GM21737 (cell line): ENCODE measurements around the gene AQP1.

ENCODE experiments used
- ATAC-seq: cut with Tn5 transposase; IDR thresholded peaks from one replicate; pipeline ENCODE4 v1.9.1; 2021; ENCODE audit warnings: mild to moderate bottlenecking, moderate library complexity; ENCODE audit not compliant: unreplicated experiment

Gene AQP1

GRCh38 chr7:30905078-30906012, 6.3 kb upstream of the AQP1 start:
- ATAC-seq: no peak

GRCh38 chr7:30906014-30906413, 5.6 kb upstream of the AQP1 start:
- ATAC-seq: no peak

DNA sequence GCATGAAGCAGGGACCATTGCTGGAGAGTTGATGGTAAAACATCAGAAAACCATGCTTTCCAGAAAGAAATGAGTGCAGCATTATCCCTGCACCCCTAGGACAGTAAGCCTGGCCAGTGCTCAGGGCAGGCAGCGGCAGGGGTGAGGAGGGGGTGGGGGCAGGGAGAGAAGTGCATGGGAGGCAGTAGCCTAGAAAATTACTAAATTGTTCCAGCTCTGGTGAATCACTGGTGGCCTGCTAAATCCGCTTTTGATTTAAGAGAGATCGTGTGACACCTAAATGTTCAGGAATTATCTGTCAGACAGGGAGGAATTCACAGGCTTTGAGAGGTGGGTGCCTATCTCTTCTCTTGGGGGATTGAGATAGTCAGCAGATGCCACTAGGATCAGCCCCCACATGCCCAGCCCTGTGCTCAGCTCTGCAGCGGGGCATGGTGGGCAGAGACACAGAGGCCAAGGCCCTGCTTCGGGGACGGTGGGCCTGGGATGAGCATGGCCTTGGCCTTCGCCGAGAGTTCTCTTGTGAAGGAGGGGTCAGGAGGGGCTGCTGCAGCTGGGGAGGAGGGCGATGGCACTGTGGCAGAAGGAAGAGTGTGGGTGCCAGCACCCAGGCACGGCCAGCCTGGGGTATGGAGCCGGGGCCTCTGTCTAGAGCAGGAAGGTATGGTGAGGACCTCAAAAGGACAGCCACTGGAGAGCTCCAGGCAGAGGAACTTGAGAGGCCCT, 5.0 kb upstream of the AQP1 start:
- no peak for ATAC-seq

- ATAC-seq: no peak
These were observed 4.0 kb upstream of the AQP1 start for GRCh38 chr7:30907527-30908267.

DNA sequence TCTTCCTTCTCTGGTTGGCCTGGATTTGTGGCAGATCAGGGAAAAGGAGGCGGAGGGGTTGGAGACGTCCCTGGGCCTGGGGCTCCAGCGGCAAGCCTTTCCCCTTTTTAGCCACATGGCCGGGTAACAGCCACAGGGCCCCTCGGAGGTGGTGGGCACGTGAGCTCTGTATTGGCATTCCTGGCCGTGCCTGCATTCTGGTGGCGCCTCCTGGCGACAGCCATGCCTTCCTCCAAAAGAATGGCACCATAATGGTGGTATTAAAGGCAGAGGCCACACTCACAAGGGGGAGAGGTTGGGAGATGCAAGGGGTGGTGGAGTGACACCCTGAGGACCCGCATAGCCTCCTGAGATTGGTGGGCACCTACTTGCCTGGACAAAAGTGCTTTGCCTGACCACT, 3.0 kb upstream of the AQP1 start:
- no peak for ATAC-seq

DNA sequence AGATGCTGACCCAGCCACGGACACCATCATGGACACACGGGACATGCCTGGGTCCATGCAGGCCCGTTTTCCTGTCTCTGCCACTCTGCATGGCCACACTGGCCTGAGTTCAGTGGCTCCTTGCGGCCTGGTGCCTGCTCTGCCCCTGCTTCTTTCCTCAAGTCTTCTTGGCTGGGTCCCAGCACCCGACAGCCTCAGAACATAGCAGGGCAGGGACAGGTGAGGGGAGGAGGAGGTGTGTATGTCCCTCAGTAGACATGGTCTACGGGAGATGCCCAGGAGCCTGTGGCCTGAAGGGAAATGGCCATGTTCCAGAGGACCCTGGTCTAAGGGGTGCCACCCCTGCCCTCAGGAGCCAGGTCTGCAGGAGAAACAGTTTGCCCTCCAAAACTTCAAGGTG, 2.2 kb upstream of the AQP1 start:
- ATAC-seq: no peak

GRCh38 chr7:30910411-30911073, 1.1 kb upstream of the AQP1 start:
- ATAC-seq: no peak

GRCh38 chr7:30911133-30911532, 520 bp upstream of the AQP1 start:
- no peak for ATAC-seq

GRCh38 chr7:30912021-30912730, 523 bp downstream of the AQP1 start:
- no peak for ATAC-seq

DNA sequence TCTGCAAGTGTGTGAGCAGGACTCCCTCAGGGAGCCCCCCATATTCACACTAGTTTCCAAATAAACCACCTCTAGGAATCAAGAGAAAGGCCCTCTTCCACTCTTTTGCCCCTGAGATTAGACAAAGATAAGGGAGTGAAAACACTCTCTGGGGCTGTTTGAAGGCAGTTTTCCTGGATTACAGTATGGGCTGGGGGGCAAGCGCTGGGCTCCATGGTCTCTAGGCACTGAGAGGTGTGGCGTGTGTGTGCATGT, 1.0 kb downstream of the AQP1 start:
- ATAC-seq: no peak

- ATAC-seq: no peak
These were observed 1.5 kb downstream of the AQP1 start for GRCh38 chr7:30912986-30913811.

DNA sequence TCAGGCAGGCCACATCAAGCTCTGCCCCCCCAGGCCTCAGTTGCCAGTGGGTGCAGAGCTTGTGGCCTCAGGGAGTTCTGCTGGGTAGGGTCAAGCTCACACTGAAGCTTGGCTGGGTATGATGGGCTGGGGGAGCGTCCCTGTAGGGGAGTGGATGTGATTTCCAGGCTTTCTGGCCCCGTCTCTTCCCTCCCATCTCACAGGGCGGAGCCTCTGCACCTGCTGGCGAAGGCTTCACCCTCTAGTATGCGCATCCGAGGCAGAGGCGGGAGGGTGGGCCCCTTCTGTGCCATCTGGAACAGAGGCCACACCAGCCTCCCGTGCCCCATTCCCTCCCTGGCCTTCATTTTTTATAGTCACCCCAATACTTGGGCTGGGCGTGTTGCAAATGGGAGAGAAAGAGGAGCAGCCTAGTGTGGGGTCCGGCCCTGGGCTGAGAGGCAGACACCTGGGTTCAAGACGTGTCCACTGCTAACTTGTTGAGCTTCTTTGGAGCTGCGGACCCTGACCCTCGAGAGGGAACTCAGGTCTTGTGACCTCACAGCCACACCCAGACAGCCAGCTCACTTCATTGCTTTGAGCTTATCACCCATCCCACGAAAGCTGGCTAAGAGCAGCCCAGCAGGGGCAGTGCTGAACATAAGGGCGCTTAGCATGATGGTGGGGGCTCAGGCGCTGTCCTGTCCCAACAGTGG, 2.3 kb downstream of the AQP1 start:
- no peak for ATAC-seq

GRCh38 chr7:30914596-30914995, 2.9 kb downstream of the AQP1 start:
- ATAC-seq: no peak

DNA sequence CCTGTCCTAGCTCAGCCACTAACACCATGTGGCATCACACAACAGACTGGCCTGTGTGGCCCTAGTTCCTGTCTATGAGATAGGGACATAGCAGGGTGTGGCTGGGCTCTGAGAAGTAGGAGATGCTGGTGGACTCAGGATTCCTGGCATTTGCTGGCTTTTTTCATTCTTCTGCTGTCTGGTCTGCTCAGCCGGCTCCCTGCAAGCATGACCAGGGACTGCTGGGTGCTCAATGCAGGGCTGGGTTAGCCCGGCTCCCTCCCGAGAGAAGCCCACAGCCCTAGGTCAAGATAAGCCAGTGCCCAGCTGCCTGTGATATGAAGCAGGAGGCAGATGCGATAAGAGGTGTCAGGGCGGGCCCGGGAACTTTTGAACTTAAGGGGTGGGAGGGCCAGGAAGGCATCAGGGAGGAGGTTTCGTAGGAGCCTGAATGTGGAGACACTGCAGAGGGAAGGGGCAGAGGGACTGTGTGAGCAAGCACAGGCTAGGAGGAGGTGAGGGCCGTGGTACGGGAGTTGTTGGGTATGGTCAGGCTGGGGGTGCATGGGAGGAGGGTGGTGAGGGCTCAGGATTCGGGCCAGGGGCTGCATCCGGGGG, 3.5 kb downstream of the AQP1 start:
- ATAC-seq: no peak

- no peak for ATAC-seq
These were observed 4.1 kb downstream of the AQP1 start for GRCh38 chr7:30915751-30916150.

DNA sequence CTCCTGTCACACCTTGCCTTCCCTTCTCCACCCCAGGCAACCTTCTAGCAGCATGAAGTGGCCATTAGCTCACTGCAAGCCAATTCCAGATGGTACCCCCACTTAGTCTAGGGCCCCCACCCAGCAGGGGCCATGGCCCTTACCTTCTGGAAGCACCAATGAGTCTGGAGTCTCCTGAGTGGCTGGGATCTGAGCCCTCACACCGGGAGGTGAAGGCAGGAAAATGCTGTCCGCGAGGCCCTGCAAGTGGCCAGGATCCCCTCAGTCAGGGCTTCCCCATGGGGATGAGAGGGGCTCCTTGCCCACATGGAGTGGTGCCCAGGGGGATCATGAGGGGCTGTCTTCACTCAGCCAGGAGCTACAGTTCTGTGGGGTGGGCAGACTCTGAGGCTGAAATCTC, 4.6 kb downstream of the AQP1 start:
- ATAC-seq: no peak

DNA sequence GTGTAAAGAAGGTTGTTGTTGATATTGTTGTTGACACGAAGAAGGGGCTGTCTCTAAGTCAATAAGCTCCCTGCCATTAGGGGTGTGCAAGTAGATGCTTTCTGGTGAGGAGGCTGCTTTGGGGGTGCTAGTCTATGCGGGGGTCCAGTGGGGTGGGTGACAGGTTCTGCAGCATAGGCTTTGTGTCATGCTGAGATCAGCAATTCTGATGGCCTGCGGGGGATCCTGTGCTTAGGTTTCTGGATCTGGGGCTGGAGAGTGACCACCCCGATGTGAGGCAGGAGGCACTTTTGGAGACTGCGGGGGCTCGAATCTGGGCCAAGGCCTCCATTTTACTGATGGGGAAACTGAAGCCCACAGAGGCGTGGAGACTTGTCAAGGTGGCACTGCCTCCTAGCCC, 5.1 kb downstream of the AQP1 start:
- ATAC-seq: no peak

DNA sequence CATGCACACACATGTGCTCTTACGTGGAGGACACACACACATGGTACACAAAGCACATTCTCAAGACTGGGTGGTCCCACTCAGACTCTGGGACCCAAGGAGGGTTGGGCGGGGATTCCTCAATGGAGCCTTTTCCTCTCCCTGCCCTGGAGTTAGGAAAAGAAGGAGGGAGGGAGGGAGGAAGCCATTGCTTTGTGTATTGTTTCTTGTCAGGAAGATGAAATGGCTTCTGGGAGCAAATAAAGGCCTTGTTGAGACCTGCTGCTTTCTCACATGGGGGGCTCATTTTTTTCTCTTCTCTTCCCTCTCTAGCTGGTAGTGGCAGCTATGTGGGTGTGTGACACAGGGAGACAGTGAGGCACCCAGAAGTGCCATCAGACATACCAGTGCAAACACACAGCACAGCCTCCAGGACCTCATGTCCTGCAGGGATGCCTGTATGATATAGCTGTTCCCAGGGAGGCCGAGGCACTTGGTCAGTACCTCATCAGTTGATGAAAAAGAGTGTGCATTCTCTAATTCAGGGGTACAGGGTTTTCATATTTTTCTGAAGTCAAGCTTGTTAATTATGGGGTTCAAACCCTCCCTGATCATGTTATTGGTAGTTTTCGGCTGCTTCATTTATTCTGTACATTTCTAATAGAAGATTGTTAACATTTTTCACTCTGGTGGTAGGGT, 5.7 kb downstream of the AQP1 start:
- no peak for ATAC-seq
